Liver (tissue), 3 donors: ENCODE measurements around the gene CCL28.

Experiments
- CTCF ChIP-seq: fragments of 150-350 bp; IDR thresholded peaks from 2 replicates; pipeline ENCODE4 v1.5.1; 2017; ENCODE audit warnings: improper control_type of control experiment, low read depth, low read length; ENCODE audit not compliant: missing input control
- GABPA ChIP-seq, 2 donors: IDR thresholded peaks in 1 of 2; conservative IDR thresholded peaks in 1 of 2; 2 replicates each; pipeline ENCODE4 v1.6.1; 2016; ENCODE audit warnings: antibody characterized with exemption in 2 of 2, mild to moderate bottlenecking in 1 of 2, moderate library complexity in 1 of 2
- JUND ChIP-seq, 2 donors: IDR thresholded peaks; 2 replicates each; pipeline ENCODE4 v1.6.1; 2016; ENCODE audit warnings: antibody characterized with exemption in 2 of 2
- RAD21 ChIP-seq, 2 donors: IDR thresholded peaks; 2 replicates each; pipeline ENCODE4 v1.6.1; 2016; ENCODE audit warnings: antibody characterized with exemption in 2 of 2, mild to moderate bottlenecking in 2 of 2
- REST ChIP-seq: IDR thresholded peaks from 2 replicates; pipeline ENCODE4 v1.6.1; 2016; ENCODE audit warnings: antibody characterized with exemption, mild to moderate bottlenecking
- ZBTB33 ChIP-seq: IDR thresholded peaks from 2 replicates; pipeline ENCODE4 v1.6.1; 2016; ENCODE audit warnings: antibody characterized with exemption
- donor health status: healthy.
- donor health status: healthy.

GRCh38 chr5:43354774-43355173, 57.4 kb downstream of the CCL28 start:
- TF ChIP-seq CTCF: no peak
- no peak for TF ChIP-seq REST
- no peak for TF ChIP-seq GABPA (IDR thresholded peaks at IDR 0.05 in 1 of 2, conservative IDR thresholded peaks at IDR 0.05 in 1 of 2)
- TF ChIP-seq ZBTB33: no peak
- TF ChIP-seq JUND (IDR thresholded peaks at IDR 0.05): no peak
- TF ChIP-seq RAD21 (IDR thresholded peaks at IDR 0.05): no peak
